HG02759 (cell line): ENCODE data around the gene STXBP5.

Source experiments
- ATAC-seq: cut with Tn5 transposase; IDR thresholded peaks from one replicate; pipeline ENCODE4 v1.9.1; 2021; ENCODE audit warnings: mild to moderate bottlenecking, moderate library complexity; ENCODE audit not compliant: unreplicated experiment

STXBP5 gene

GRCh38 chr6:147285087-147285855 lies 81.1 kb downstream of the STXBP5 start:
- ATAC-seq, result peak; percentile 62

- no peak for ATAC-seq
These were observed 83.7 kb downstream of the STXBP5 start for GRCh38 chr6:147287869-147288271.

GRCh38 chr6:147297124-147297523 lies 92.9 kb downstream of the STXBP5 start:
- ATAC-seq, result no peak

- no peak for ATAC-seq
These were observed 93.6 kb downstream of the STXBP5 start for GRCh38 chr6:147297663-147298316.

GRCh38 chr6:147298461-147298860 lies 94.2 kb downstream of the STXBP5 start:
- ATAC-seq, result no peak

- ATAC-seq, result no peak
These were observed 94.8 kb downstream of the STXBP5 start for GRCh38 chr6:147299035-147299434.

- ATAC-seq, result no peak
These were observed 96.9 kb downstream of the STXBP5 start for GRCh38 chr6:147301070-147301469.

- ATAC-seq, result no peak
These were observed 99.8 kb downstream of the STXBP5 start for GRCh38 chr6:147304016-147304415.

- ATAC-seq, result no peak
These were observed 106.3 kb downstream of the STXBP5 start for GRCh38 chr6:147310521-147310920.

GRCh38 chr6:147311218-147311617 lies 107.0 kb downstream of the STXBP5 start:
- no peak for ATAC-seq

GRCh38 chr6:147321260-147321659 lies 117.0 kb downstream of the STXBP5 start:
- ATAC-seq, result no peak

GRCh38 chr6:147322299-147323162 lies 118.3 kb downstream of the STXBP5 start:
- ATAC-seq, result peak; percentile 98

- no peak for ATAC-seq
These were observed 121.3 kb downstream of the STXBP5 start for GRCh38 chr6:147325557-147325956.

- no peak for ATAC-seq
These were observed 127.2 kb downstream of the STXBP5 start for GRCh38 chr6:147331401-147331800.

- no peak for ATAC-seq
These were observed 133.7 kb downstream of the STXBP5 start for GRCh38 chr6:147337921-147338320.

- ATAC-seq, result no peak
These were observed 137.3 kb downstream of the STXBP5 start for GRCh38 chr6:147341486-147341885.

GRCh38 chr6:147345902-147346301 lies 141.7 kb downstream of the STXBP5 start:
- ATAC-seq, result no peak

- no peak for ATAC-seq
These were observed 143.1 kb downstream of the STXBP5 start for GRCh38 chr6:147347179-147347881.

- no peak for ATAC-seq
These were observed 143.8 kb downstream of the STXBP5 start for GRCh38 chr6:147347882-147348575.

- no peak for ATAC-seq
These were observed 157.2 kb downstream of the STXBP5 start for GRCh38 chr6:147361311-147361981.
